Measurements from ENCODE around the gene PLCB1.

The PLCB1 gene

GRCh38 chr20:8778387-8778786 is 646.3 kb downstream of the PLCB1 start:
- Histone ChIP-seq H3K9ac (ENCODE audit: low read length) (no peak overlapping the region), H3K36me3 (ENCODE audit: insufficient read depth, low read length) (peaks cover 4% of the 10 kb centered on the region), H3K4me3 (ENCODE audit: low read depth in 1 of 2, low read length in 2 of 2) (no peak overlapping the region), H3K27ac (ENCODE audit: low read depth, low read length) (no peak overlapping the region), H3K27me3 (ENCODE audit: control insufficient read depth in 1 of 2, insufficient read depth in 2 of 2, low read length in 2 of 2) (no peaks in the 10 kb centered on the region), H3K4me1 (ENCODE audit: insufficient read depth, low read length) (peaks cover 34% of the 10 kb centered on the region), H3K9me3 (ENCODE audit: low read length) (no peaks in the 10 kb centered on the region)

- Histone ChIP-seq H3K4me1 (ENCODE audit: insufficient read depth, low read length) (peaks cover 16% of the 10 kb centered on the region), H3K9me3 (ENCODE audit: low read length) (no peaks in the 10 kb centered on the region), H3K9ac (ENCODE audit: low read length) (no peak overlapping the region), H3K27me3 (ENCODE audit: control insufficient read depth in 1 of 2, insufficient read depth in 2 of 2, low read length in 2 of 2) (no peaks in the 10 kb centered on the region), H3K27ac (ENCODE audit: low read depth, low read length) (no peak overlapping the region), H3K4me3 (ENCODE audit: low read depth in 1 of 2, low read length in 2 of 2) (no peak overlapping the region), H3K36me3 (ENCODE audit: insufficient read depth, low read length) (peaks cover 4% of the 10 kb centered on the region)
These were observed 648.8 kb downstream of the PLCB1 start for GRCh38 chr20:8780915-8781314.

DNA sequence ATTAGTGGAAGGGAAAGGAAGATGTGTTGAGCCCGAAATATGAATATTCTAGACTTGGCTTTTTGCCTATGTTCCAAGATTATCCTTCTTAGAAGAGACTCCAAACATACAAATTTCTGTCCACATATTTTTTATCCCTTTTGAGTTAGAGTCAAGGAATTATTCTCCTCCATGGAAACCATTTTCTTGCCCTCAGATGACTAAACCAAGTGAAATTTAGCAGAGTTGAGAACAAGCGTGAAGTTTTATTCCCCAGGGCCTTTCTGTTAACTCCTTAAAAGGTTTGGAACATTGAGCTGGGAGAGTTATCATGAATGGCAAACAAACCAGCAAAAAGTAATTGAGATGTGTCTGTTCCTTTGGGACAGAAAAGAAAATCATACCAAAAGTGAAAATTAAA is 650.7 kb downstream of the PLCB1 start:
- Histone ChIP-seq H3K4me1 (ENCODE audit: insufficient read depth, low read length) (peaks cover 16% of the 10 kb centered on the region), H3K27me3 (ENCODE audit: control insufficient read depth in 1 of 2, insufficient read depth in 2 of 2, low read length in 2 of 2) (no peaks in the 10 kb centered on the region), H3K4me3 (ENCODE audit: low read depth in 1 of 2, low read length in 2 of 2) (no peak overlapping the region), H3K9ac (ENCODE audit: low read length) (no peak overlapping the region), H3K27ac (ENCODE audit: low read depth, low read length) (no peak overlapping the region), H3K9me3 (ENCODE audit: low read length) (no peaks in the 10 kb centered on the region), H3K36me3 (ENCODE audit: insufficient read depth, low read length) (peaks cover 4% of the 10 kb centered on the region)

GRCh38 chr20:8783734-8784133 is 651.7 kb downstream of the PLCB1 start:
- peaks cover 9% of the 10 kb centered on the region for H3K4me1 ChIP-seq (ENCODE audit: insufficient read depth, low read length)
- peaks cover 4% of the 10 kb centered on the region for H3K36me3 ChIP-seq (ENCODE audit: insufficient read depth, low read length)
- H3K27me3 ChIP-seq (ENCODE audit: control insufficient read depth in 1 of 2, insufficient read depth in 2 of 2, low read length in 2 of 2) = no peaks in the 10 kb centered on the region
- H3K9ac ChIP-seq (ENCODE audit: low read length) = no peak overlapping the region
- no peak overlapping the region for H3K4me3 ChIP-seq (ENCODE audit: low read depth in 1 of 2, low read length in 2 of 2)
- no peaks in the 10 kb centered on the region for H3K9me3 ChIP-seq (ENCODE audit: low read length)
- H3K27ac ChIP-seq (ENCODE audit: low read depth, low read length) = no peak overlapping the region

DNA sequence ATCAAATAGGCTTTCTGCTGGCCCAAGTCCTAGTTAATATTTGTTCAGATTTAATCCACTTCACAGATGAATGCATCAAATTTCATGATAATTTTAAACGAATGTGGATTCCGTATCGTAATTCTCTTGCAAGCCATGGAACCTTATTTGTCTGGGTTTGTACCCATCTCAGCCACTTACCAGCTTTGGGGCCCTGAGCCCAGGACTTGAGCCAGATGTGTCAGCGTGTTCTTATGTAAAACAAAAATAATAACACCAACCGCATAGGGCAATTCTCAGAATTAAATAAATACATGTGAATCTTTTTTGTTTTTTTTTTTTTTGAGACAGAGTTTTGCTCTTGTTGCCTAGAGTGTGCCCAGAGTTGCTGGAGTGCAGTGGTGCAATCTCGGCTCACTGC is 654.3 kb downstream of the PLCB1 start:
- H3K4me1 ChIP-seq (ENCODE audit: insufficient read depth, low read length) = peaks cover 8% of the 10 kb centered on the region
- no peak overlapping the region for H3K9ac ChIP-seq (ENCODE audit: low read length)
- no peak overlapping the region for H3K4me3 ChIP-seq (ENCODE audit: low read depth in 1 of 2, low read length in 2 of 2)
- no peaks in the 10 kb centered on the region for H3K36me3 ChIP-seq (ENCODE audit: insufficient read depth, low read length)
- H3K9me3 ChIP-seq (ENCODE audit: low read length) = no peaks in the 10 kb centered on the region
- H3K27me3 ChIP-seq (ENCODE audit: control insufficient read depth in 1 of 2, insufficient read depth in 2 of 2, low read length in 2 of 2) = no peaks in the 10 kb centered on the region
- H3K27ac ChIP-seq (ENCODE audit: low read depth, low read length) = no peak overlapping the region

- Histone ChIP-seq H3K9me3 (ENCODE audit: low read length) (no peaks in the 10 kb centered on the region), H3K36me3 (ENCODE audit: insufficient read depth, low read length) (no peaks in the 10 kb centered on the region), H3K4me3 (ENCODE audit: low read depth in 1 of 2, low read length in 2 of 2) (no peak overlapping the region), H3K27me3 (ENCODE audit: control insufficient read depth in 1 of 2, insufficient read depth in 2 of 2, low read length in 2 of 2) (no peaks in the 10 kb centered on the region), H3K27ac (ENCODE audit: low read depth, low read length) (no peak overlapping the region), H3K9ac (ENCODE audit: low read length) (no peak overlapping the region), H3K4me1 (ENCODE audit: insufficient read depth, low read length) (peaks cover 8% of the 10 kb centered on the region)
These were observed 655.0 kb downstream of the PLCB1 start for GRCh38 chr20:8787090-8787489.

GRCh38 chr20:8788275-8788674 is 656.2 kb downstream of the PLCB1 start:
- Histone ChIP-seq H3K9ac (ENCODE audit: low read length) (no peak overlapping the region), H3K9me3 (ENCODE audit: low read length) (no peaks in the 10 kb centered on the region), H3K4me3 (ENCODE audit: low read depth in 1 of 2, low read length in 2 of 2) (no peak overlapping the region), H3K27me3 (ENCODE audit: control insufficient read depth in 1 of 2, insufficient read depth in 2 of 2, low read length in 2 of 2) (no peaks in the 10 kb centered on the region), H3K27ac (ENCODE audit: low read depth, low read length) (no peak overlapping the region), H3K4me1 (ENCODE audit: insufficient read depth, low read length) (no peaks in the 10 kb centered on the region), H3K36me3 (ENCODE audit: insufficient read depth, low read length) (no peaks in the 10 kb centered on the region)

DNA sequence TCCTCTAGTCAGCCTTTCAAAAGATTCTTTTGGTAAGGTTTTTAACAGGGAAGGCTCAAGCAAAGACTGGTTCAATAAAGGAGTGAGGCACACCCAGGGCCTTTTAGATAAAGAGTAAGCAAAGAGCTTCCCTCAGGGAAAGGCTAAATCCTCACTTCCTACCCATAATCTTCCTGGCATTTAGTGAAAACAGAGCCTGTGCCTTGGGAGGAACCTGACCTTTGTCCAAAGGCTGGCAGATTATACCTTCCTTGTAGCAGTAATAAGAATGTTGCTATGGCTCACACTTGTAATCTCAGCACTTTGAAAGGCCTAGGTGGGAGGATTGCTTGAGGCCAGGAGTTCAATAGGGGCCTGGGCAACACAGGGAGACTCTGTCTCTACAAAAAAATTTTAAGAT is 656.8 kb downstream of the PLCB1 start:
- H3K36me3 ChIP-seq (ENCODE audit: insufficient read depth, low read length) = no peaks in the 10 kb centered on the region
- H3K4me3 ChIP-seq (ENCODE audit: low read depth in 1 of 2, low read length in 2 of 2) = no peak overlapping the region
- no peak overlapping the region for H3K9ac ChIP-seq (ENCODE audit: low read length)
- no peaks in the 10 kb centered on the region for H3K4me1 ChIP-seq (ENCODE audit: insufficient read depth, low read length)
- no peaks in the 10 kb centered on the region for H3K9me3 ChIP-seq (ENCODE audit: low read length)
- H3K27me3 ChIP-seq (ENCODE audit: control insufficient read depth in 1 of 2, insufficient read depth in 2 of 2, low read length in 2 of 2) = no peaks in the 10 kb centered on the region
- no peak overlapping the region for H3K27ac ChIP-seq (ENCODE audit: low read depth, low read length)

DNA sequence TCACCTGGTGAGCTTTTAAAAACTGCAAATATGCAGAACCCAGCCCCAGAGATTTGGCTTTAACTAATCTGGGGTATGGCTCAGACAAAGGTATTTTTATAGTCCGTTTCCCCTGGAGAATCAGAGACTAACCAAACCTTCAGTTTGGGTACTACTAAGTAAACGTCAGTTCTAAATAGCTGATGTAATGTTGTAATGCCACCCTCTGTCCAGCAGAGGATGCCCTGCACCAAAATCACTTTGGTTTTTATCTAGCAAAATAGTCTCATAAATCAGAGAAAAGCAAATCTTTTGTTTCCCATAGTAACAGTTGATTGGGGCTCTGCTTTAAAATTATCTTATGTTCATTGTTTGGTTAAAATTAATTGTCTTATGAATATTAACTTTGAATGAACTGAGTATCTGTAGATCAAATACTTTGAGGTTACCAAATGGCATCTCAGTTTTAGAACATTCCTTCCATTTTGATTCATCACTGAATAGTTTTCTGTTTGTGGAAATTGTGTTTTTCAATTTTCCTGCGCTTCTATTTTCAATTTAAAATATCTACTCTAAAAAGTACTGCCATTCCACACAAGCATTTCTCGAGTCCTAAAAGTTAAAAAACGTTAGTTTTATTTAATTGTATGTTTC is 658.5 kb downstream of the PLCB1 start:
- Histone ChIP-seq H3K9me3 (ENCODE audit: low read length) (no peaks in the 10 kb centered on the region), H3K4me1 (ENCODE audit: insufficient read depth, low read length) (peaks cover 5% of the 10 kb centered on the region), H3K9ac (ENCODE audit: low read length) (no peak overlapping the region), H3K36me3 (ENCODE audit: insufficient read depth, low read length) (no peaks in the 10 kb centered on the region), H3K27ac (ENCODE audit: low read depth, low read length) (no peak overlapping the region), H3K27me3 (ENCODE audit: control insufficient read depth in 1 of 2, insufficient read depth in 2 of 2, low read length in 2 of 2) (no peaks in the 10 kb centered on the region), H3K4me3 (ENCODE audit: low read depth in 1 of 2, low read length in 2 of 2) (no peak overlapping the region)

DNA sequence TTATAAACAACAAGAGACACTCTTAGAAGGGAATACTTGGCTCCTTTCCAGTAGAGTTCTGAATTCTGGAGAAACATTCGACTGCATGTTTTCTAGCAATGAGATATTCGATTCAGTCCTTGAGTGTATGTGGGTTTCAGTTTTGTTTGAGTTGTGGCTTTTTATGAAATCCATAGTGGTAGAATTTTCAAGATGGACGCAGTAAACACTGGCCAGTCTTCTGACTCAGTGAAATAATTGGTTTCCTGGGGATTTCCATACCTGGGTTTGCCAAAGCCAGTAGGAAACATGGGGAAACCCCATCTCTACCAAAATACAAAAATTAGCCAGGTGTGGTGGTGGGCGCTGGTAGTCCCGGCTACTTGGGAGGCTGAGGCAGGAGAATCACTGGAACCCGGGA is 663.3 kb downstream of the PLCB1 start:
- Histone ChIP-seq H3K36me3 (ENCODE audit: insufficient read depth, low read length) (no peaks in the 10 kb centered on the region), H3K4me3 (ENCODE audit: low read depth in 1 of 2, low read length in 2 of 2) (no peak overlapping the region), H3K9me3 (ENCODE audit: low read length) (no peaks in the 10 kb centered on the region)

GRCh38 chr20:8796088-8796660 is 664.1 kb downstream of the PLCB1 start:
- no peak overlapping the region for H3K4me3 ChIP-seq (ENCODE audit: low read depth in 1 of 2, low read length in 2 of 2)
- H3K9ac ChIP-seq (ENCODE audit: low read length) = no peak overlapping the region
- no peaks in the 10 kb centered on the region for H3K27me3 ChIP-seq (ENCODE audit: control insufficient read depth in 1 of 2, insufficient read depth in 2 of 2, low read length in 2 of 2)
- H3K36me3 ChIP-seq (ENCODE audit: insufficient read depth, low read length) = no peaks in the 10 kb centered on the region
- H3K9me3 ChIP-seq (ENCODE audit: low read length) = no peaks in the 10 kb centered on the region
- H3K4me1 ChIP-seq (ENCODE audit: insufficient read depth, low read length) = peaks cover 10% of the 10 kb centered on the region
- H3K27ac ChIP-seq (ENCODE audit: low read depth, low read length) = no peak overlapping the region

More for the DNA sequence above, 663.3 kb downstream of the PLCB1 start:
- Histone ChIP-seq H3K4me1 (ENCODE audit: insufficient read depth, low read length) (peaks cover 10% of the 10 kb centered on the region), H3K27me3 (ENCODE audit: control insufficient read depth in 1 of 2, insufficient read depth in 2 of 2, low read length in 2 of 2) (no peaks in the 10 kb centered on the region), H3K9ac (ENCODE audit: low read length) (no peak overlapping the region), H3K27ac (ENCODE audit: low read depth, low read length) (no peak overlapping the region)

DNA sequence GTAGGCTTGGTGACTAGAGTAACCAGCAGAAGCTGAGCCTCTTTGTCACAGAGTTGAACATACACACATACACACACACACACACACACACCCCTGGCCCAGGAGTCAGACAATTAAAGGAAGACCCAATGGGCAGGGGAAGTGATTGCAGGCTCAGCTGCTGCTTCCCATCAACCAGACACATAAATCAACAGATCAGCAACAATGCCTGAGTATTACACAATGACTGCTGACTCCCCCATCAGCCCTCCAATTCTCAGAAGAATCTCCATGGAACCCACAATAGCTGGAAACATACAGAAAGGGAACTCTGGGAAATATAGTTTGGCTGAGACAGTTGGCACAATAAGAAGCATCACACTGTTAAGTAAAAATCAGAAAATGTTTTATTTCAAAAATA is 666.4 kb downstream of the PLCB1 start:
- Histone ChIP-seq H3K9me3 (ENCODE audit: low read length) (no peaks in the 10 kb centered on the region), H3K36me3 (ENCODE audit: insufficient read depth, low read length) (peaks cover 8% of the 10 kb centered on the region), H3K4me3 (ENCODE audit: low read depth in 1 of 2, low read length in 2 of 2) (no peak overlapping the region), H3K27ac (ENCODE audit: low read depth, low read length) (no peak overlapping the region), H3K27me3 (ENCODE audit: control insufficient read depth in 1 of 2, insufficient read depth in 2 of 2, low read length in 2 of 2) (no peaks in the 10 kb centered on the region), H3K9ac (ENCODE audit: low read length) (no peak overlapping the region), H3K4me1 (ENCODE audit: insufficient read depth, low read length) (peaks cover 10% of the 10 kb centered on the region)

Data from muscle layer of colon (tissue), 2 donors.